Fibroblast of lung (primary cell): Measurements from ENCODE around the gene CFAP141. TPM values are rescaled to one million over a fixed set of nuclear protein-coding genes. Genes with fewer than 3 reads are reported as not detected.
"Not testable (repeated sequence)": the region's sequence is repeated elsewhere in the genome, so short reads cannot be mapped to it uniquely, and the experiment has no call there.

Experiments
- DNase-seq, 2 donors: peaks; one replicate each; pipeline versions ENCODE4 v3.0.0 to v3.0.0-alpha.2; 2010; ENCODE audit warnings: low read depth in 2 of 2
- H2AFZ ChIP-seq: 2 replicates; pipeline ENCODE4 v1.5.1; 2012; ENCODE audit warnings: low read length, control low read depth, inconsistent platforms
- H3K27ac ChIP-seq: 2 replicates; pipeline ENCODE4 v1.5.1; 2011; ENCODE audit warnings: low read length, control low read depth; ENCODE audit not compliant: insufficient read depth
- H3K27me3 ChIP-seq: 2 replicates; pipeline ENCODE4 v1.5.1; 2011; ENCODE audit warnings: mild to moderate bottlenecking, low read length; ENCODE audit not compliant: control insufficient read depth, insufficient read depth
- H3K36me3 ChIP-seq: 2 replicates; pipeline ENCODE4 v1.5.1; 2011; ENCODE audit warnings: low read length; ENCODE audit not compliant: control insufficient read depth, insufficient read depth
- H3K4me1 ChIP-seq: 2 replicates; pipeline ENCODE4 v1.5.1; 2011; ENCODE audit warnings: low read length; ENCODE audit not compliant: control insufficient read depth, insufficient read depth; ENCODE audit errors: extremely low read depth
- H3K4me2 ChIP-seq: 2 replicates; pipeline ENCODE4 v1.5.1; 2011; ENCODE audit warnings: low read length, control low read depth; ENCODE audit not compliant: insufficient read depth; ENCODE audit errors: extremely low read depth
- H3K4me3 ChIP-seq, 4 experiments: fragments of 200-600 bp in 1 of 4; sonication (generic) in 1 of 4; replicated peaks in 1 of 4; 2 replicates each; pipeline ENCODE4 v1.5.1; 2011 to 2016; ENCODE audit warnings: low read length in 4 of 4, low read depth in 3 of 4, mild to moderate bottlenecking in 3 of 4, control low read depth in 2 of 4, inconsistent platforms in 1 of 4, mixed read lengths in 1 of 4; ENCODE audit not compliant: insufficient read depth in 1 of 4; ENCODE audit errors: control extremely low read depth in 1 of 4
- H3K79me2 ChIP-seq: 2 replicates; pipeline ENCODE4 v1.5.1; 2012; ENCODE audit warnings: mild to moderate bottlenecking, low read length, inconsistent platforms; ENCODE audit not compliant: control insufficient read depth, insufficient read depth
- H3K9ac ChIP-seq: 2 replicates; pipeline ENCODE4 v1.5.1; 2011; ENCODE audit warnings: mild to moderate bottlenecking, low read length, control low read depth; ENCODE audit not compliant: insufficient read depth
- H3K9me3 ChIP-seq: 2 replicates; pipeline ENCODE4 v1.5.1; 2012; ENCODE audit warnings: low read depth, low read length; ENCODE audit not compliant: control insufficient read depth, insufficient read depth
- H4K20me1 ChIP-seq: 2 replicates; pipeline ENCODE4 v1.5.1; 2011; ENCODE audit warnings: low read length; ENCODE audit not compliant: control insufficient read depth, insufficient read depth; ENCODE audit errors: extremely low read depth
- CTCF ChIP-seq, 2 donors: IDR thresholded peaks in 1 of 2; conservative IDR thresholded peaks in 1 of 2; 1 replicate in 1 of 2; 2 replicates in 1 of 2; pipeline ENCODE4 v1.5.1; 2011 to 2012; ENCODE audit warnings: low read length in 2 of 2, control low read depth in 1 of 2, inconsistent platforms in 1 of 2, low read depth in 1 of 2, mild to moderate bottlenecking in 1 of 2
- EZH2 ChIP-seq: IDR thresholded peaks from 2 replicates; pipeline ENCODE4 v1.5.1; 2012; ENCODE audit warnings: low read length, control low read depth, mild to moderate bottlenecking; ENCODE audit errors: missing control alignments
- polyA plus RNA-seq, 2 donors: library from polyadenylated mRNA; depleted of rRNA in 1 of 2; stranded (reverse) in 1 of 2; unstranded in 1 of 2; fragments of >200 nt; gene quantifications; 2 replicates each; pipeline ENCODE4 v1.2.1, GENCODE V29; 2011 to 2012; ENCODE audit warnings: missing spikeins in 1 of 2
- total RNA-seq: library from RNA; depleted of rRNA; stranded (reverse); fragments of >200 nt; gene quantifications from 2 replicates; pipeline ENCODE4 v1.2.1, GENCODE V29; 2014

The CFAP141 gene
- total and polyA plus RNA-seq, 2 donors (not counting 1 experiment from before 2014, with no cell fraction given) = not detected

- no peak for DNase-seq
- H2AFZ ChIP-seq = no peak overlapping the region
- H3K9me3 ChIP-seq = no peaks in the 10 kb centered on the region
- no peaks in the 10 kb centered on the region for H3K4me1 ChIP-seq
- peaks cover 33% of the 10 kb centered on the region for H3K79me2 ChIP-seq
- no peak overlapping the region for H3K9ac ChIP-seq
- H3K36me3 ChIP-seq = peaks cover 16% of the 10 kb centered on the region
- H4K20me1 ChIP-seq = no peaks in the 10 kb centered on the region
- H3K4me3 ChIP-seq = no peak overlapping the region
- H3K27ac ChIP-seq = no peak overlapping the region
- no peak overlapping the region for H3K4me2 ChIP-seq
- H3K27me3 ChIP-seq = no peaks in the 10 kb centered on the region
- TF ChIP-seq EZH2 = no peak
- TF ChIP-seq CTCF (conservative IDR thresholded peaks at IDR 0.05 in 1 of 2, IDR thresholded peaks at IDR 0.05 in 1 of 2; ENCODE audit: low read depth in 1 of 2, low read length in 2 of 2) = no peak
Measured at GRCh38 chr1:154237435-154237834, 31.3 kb upstream of the CFAP141 start.

GRCh38 chr1:154236855-154237254 is 30.7 kb upstream of the CFAP141 start:
- Histone ChIP-seq H3K4me3 (no peak overlapping the region), H3K79me2 (peaks cover 33% of the 10 kb centered on the region), H3K4me2 (no peak overlapping the region), H3K36me3 (peaks cover 16% of the 10 kb centered on the region), H3K9me3 (no peaks in the 10 kb centered on the region), H3K27ac (no peak overlapping the region), H3K4me1 (no peaks in the 10 kb centered on the region), H3K27me3 (no peaks in the 10 kb centered on the region), H2AFZ (no peak overlapping the region), H3K9ac (no peak overlapping the region), H4K20me1 (no peaks in the 10 kb centered on the region)
- DNase-seq = no peak
- TF ChIP-seq EZH2 (no peak), CTCF (conservative IDR thresholded peaks at IDR 0.05 in 1 of 2, IDR thresholded peaks at IDR 0.05 in 1 of 2; ENCODE audit: low read depth in 1 of 2, low read length in 2 of 2) (no peak)

GRCh38 chr1:154233127-154233526 is 27.0 kb upstream of the CFAP141 start:
- H3K27me3 ChIP-seq, H3K9ac ChIP-seq, H3K4me3 ChIP-seq, H3K4me1 ChIP-seq, H4K20me1 ChIP-seq, H3K9me3 ChIP-seq, H3K27ac ChIP-seq, H3K4me2 ChIP-seq, H2AFZ ChIP-seq, DNase-seq: not testable (repeated sequence)
- Histone ChIP-seq H3K79me2 (peaks cover 34% of the 10 kb centered on the region), H3K36me3 (peaks cover 21% of the 10 kb centered on the region)

- H3K4me3 ChIP-seq, H3K9ac ChIP-seq, H4K20me1 ChIP-seq, H3K27me3 ChIP-seq, H3K4me2 ChIP-seq, DNase-seq, H3K4me1 ChIP-seq, H2AFZ ChIP-seq, H3K9me3 ChIP-seq, H3K27ac ChIP-seq: not testable (repeated sequence)
- Histone ChIP-seq H3K36me3 (peaks cover 18% of the 10 kb centered on the region), H3K79me2 (peaks cover 37% of the 10 kb centered on the region)
Measured at GRCh38 chr1:154231112-154231511, 25.0 kb upstream of the CFAP141 start.
